HG03066 (cell line): ENCODE data around the gene AGPAT4.

Experiments
- ATAC-seq: cut with Tn5 transposase; IDR thresholded peaks from one replicate; pipeline ENCODE4 v1.9.1; 2021; ENCODE audit warnings: low read depth; ENCODE audit not compliant: unreplicated experiment

AGPAT4 gene

GRCh38 chr6:161169696-161170095, 104.2 kb downstream of the AGPAT4 start:
- no peak for ATAC-seq

GRCh38 chr6:161169035-161169434, 104.8 kb downstream of the AGPAT4 start:
- no peak for ATAC-seq

- ATAC-seq = no peak
These were observed 105.5 kb downstream of the AGPAT4 start for GRCh38 chr6:161168281-161168891.

- no peak for ATAC-seq
These were observed 107.2 kb downstream of the AGPAT4 start for GRCh38 chr6:161166677-161167076.

- no peak for ATAC-seq
These were observed 107.7 kb downstream of the AGPAT4 start for GRCh38 chr6:161166176-161166575.

GRCh38 chr6:161164182-161164625, 109.7 kb downstream of the AGPAT4 start:
- no peak for ATAC-seq

GRCh38 chr6:161163466-161164181, 110.2 kb downstream of the AGPAT4 start:
- ATAC-seq = no peak

- ATAC-seq = no peak
These were observed 111.1 kb downstream of the AGPAT4 start for GRCh38 chr6:161162722-161163121.

- no peak for ATAC-seq
These were observed 111.8 kb downstream of the AGPAT4 start for GRCh38 chr6:161161889-161162624.

- no peak for ATAC-seq
These were observed 112.7 kb downstream of the AGPAT4 start for GRCh38 chr6:161161121-161161520.

- ATAC-seq = no peak
These were observed 119.0 kb downstream of the AGPAT4 start for GRCh38 chr6:161154796-161155335.

GRCh38 chr6:161153725-161154124, 120.1 kb downstream of the AGPAT4 start:
- ATAC-seq = no peak

- no peak for ATAC-seq
These were observed 120.8 kb downstream of the AGPAT4 start for GRCh38 chr6:161152907-161153662.

GRCh38 chr6:161152527-161152862, 121.4 kb downstream of the AGPAT4 start:
- no peak for ATAC-seq

- no peak for ATAC-seq
These were observed 122.0 kb downstream of the AGPAT4 start for GRCh38 chr6:161151660-161152526.

- ATAC-seq = no peak
These were observed 122.7 kb downstream of the AGPAT4 start for GRCh38 chr6:161151059-161151645.

GRCh38 chr6:161150566-161150965, 123.3 kb downstream of the AGPAT4 start:
- no peak for ATAC-seq

- no peak for ATAC-seq
These were observed 123.7 kb downstream of the AGPAT4 start for GRCh38 chr6:161150136-161150535.

- ATAC-seq = no peak
These were observed 130.0 kb downstream of the AGPAT4 start for GRCh38 chr6:161143663-161144430.
